BLaER1 treated with 17β-estradiol and CSF1 and Interleukin-3, amounts not matched to agents 10 nM and 100 nM (cell line): ENCODE data around the gene RGS1.
A peak's percentile ranks its signal among the peaks of the same experiment; 100 is the strongest.

ENCODE experiments used
- H3K27ac ChIP-seq, 11 experiments: shearing (Covaris generic); formaldehyde crosslinking; 2 replicates each; pipeline ENCODE4 v1.8.1; 2022
- H3K27me3 ChIP-seq, 11 experiments: shearing (Covaris generic); formaldehyde crosslinking; 2 replicates each; pipeline ENCODE4 v1.8.1; 2022
- H3K36me3 ChIP-seq, 11 experiments: shearing (Covaris generic); formaldehyde crosslinking; 2 replicates each; pipeline ENCODE4 v1.8.1; 2022
- H3K4me1 ChIP-seq, 10 experiments: shearing (Covaris generic); formaldehyde crosslinking; 2 replicates each; pipeline ENCODE4 v1.8.1; 2022
- H3K4me2 ChIP-seq, 11 experiments: shearing (Covaris generic); formaldehyde crosslinking; 2 replicates each; pipeline ENCODE4 v1.8.1; 2022
- H3K4me3 ChIP-seq, 10 experiments: shearing (Covaris generic); formaldehyde crosslinking; 2 replicates each; pipeline ENCODE4 v1.8.1; 2022
- H3K9ac ChIP-seq, 11 experiments: shearing (Covaris generic); formaldehyde crosslinking; 2 replicates each; pipeline ENCODE4 v1.8.1; 2022
- H3K9me3 ChIP-seq, 11 experiments: shearing (Covaris generic); formaldehyde crosslinking; replicated peaks in 1 of 11; 2 replicates each; pipeline ENCODE4 v1.8.1; 2022
- H4K20me1 ChIP-seq, 11 experiments: shearing (Covaris generic); formaldehyde crosslinking; 2 replicates each; pipeline ENCODE4 v1.8.1; 2022
- Cebpa-rat ChIP-seq, 11 experiments: shearing (Covaris generic); IDR thresholded peaks; 2 replicates each; pipeline ENCODE4 v1.8.1; 2022

Gene RGS1

DNA sequence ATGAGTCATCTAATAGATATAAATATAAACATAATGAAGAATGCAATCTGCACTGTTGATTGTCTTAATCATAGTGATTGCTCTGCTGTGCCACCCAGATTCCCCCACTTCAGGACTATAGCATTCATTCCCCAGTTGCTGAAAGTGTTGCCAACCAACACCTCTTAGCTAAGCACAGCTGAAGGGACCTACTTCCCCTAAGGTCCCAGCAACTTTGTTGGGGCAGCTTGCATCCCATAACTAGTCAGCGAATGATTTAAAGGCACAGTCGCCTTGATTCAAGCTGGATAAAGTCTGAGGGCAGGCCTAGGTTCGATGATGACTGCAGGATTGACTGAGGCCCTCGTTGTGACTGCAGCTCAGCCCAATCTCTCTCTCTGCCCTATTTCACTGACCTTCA is 14.3 kb upstream of the RGS1 start:
- H3K4me1 ChIP-seq, result peaks cover 0 to 14% (median 6%) of the 10 kb centered on the region in 10 experiments; a peak in 6 of 20 replicates
- no peaks in the 10 kb centered on the region for H3K27me3 ChIP-seq
- no peaks in the 10 kb centered on the region for H3K36me3 ChIP-seq
- H3K4me2 ChIP-seq, result no peak overlapping the region
- no peaks in the 10 kb centered on the region for H3K9me3 ChIP-seq
- H3K9ac ChIP-seq, result no peak overlapping the region
- no peak overlapping the region for H3K4me3 ChIP-seq
- no peaks in the 10 kb centered on the region for H4K20me1 ChIP-seq
- TF ChIP-seq Cebpa-rat (IDR thresholded peaks at IDR 0.05), result no peak
- H3K27ac ChIP-seq, result no peak overlapping the region

DNA sequence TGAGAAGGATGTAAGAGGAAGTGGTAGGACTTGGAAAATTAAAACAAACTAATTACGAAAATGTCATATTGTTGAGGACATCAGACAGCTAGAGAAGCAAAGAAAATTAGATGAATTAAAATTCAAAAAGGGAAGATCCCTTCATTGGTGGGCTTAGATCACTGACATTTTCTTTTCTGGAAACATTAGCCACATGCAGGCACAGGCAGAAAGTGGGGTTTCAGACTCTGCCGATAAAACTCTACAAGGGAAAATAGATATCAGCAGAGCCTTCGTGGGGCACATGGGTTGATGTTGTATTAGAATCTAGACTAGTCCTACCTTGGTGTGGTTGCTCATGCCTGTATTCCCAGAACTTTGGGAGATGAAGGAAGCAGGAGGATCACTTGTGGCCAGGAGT is 12.4 kb upstream of the RGS1 start:
- H3K4me1 ChIP-seq, result peaks cover 0 to 22% (median 6%) of the 10 kb centered on the region in 10 experiments; a peak in 6 of 20 replicates

DNA sequence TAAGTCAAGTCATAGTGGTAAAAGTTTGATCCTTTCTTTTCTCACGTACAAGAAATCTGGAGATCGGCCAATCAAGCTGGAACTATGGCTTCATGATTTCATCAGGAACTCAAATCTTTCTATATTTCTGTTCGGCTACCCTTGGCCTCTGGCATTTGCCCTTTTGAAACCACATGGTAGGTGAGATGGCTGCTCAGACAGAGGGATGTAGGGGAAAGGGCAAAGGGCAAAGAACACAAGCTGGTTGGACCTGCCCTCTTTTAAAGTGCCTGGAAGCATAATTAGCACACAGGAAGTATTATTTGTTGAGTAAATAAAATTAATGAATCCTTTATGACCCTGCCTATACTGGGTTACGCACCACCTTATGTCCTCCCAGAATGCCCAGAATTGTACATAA is 11.5 kb upstream of the RGS1 start:
- Histone ChIP-seq H3K4me1 (peaks cover 0 to 22% (median 5%) of the 10 kb centered on the region in 10 experiments; a peak in 6 of 20 replicates), H3K4me3 (no peak overlapping the region), H3K4me2 (no peak overlapping the region), H3K27ac (no peak overlapping the region), H4K20me1 (no peaks in the 10 kb centered on the region), H3K36me3 (no peaks in the 10 kb centered on the region), H3K27me3 (no peaks in the 10 kb centered on the region), H3K9ac (no peak overlapping the region), H3K9me3 (peaks cover 0 to 1% (median 0%) of the 10 kb centered on the region in 11 experiments; a peak in 1 of 22 replicates)
- TF ChIP-seq Cebpa-rat (IDR thresholded peaks at IDR 0.05), result no peak

More for the DNA sequence above, 12.4 kb upstream of the RGS1 start:
- Histone ChIP-seq H3K27me3 (no peaks in the 10 kb centered on the region), H3K4me3 (no peak overlapping the region), H3K9me3 (no peaks in the 10 kb centered on the region), H3K9ac (no peak overlapping the region), H3K36me3 (no peaks in the 10 kb centered on the region), H3K27ac (no peak overlapping the region), H3K4me2 (no peak overlapping the region), H4K20me1 (no peaks in the 10 kb centered on the region)
- no peak for TF ChIP-seq Cebpa-rat (IDR thresholded peaks at IDR 0.05)

DNA sequence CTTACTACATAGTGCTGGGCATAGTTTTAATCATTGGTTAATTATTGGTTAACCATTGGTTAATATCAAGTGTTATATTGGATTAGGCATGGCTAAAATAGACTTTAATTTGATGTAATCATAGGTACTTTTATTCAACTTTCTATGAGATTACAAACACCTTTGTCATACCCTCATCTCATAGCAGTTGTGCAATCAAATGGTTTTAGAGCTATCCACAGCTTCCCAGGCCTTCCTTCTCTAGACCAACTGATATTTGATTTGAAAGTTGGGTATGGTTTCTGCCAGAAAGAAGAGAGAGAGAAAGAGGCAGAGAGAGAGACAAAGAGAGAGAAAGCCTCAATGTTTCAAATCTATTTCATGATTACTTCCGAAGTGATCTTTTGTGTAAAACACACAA is 9.6 kb upstream of the RGS1 start:
- peaks cover 0 to 22% (median 2%) of the 10 kb centered on the region in 10 experiments; a peak in 5 of 20 replicates for H3K4me1 ChIP-seq
- H3K27ac ChIP-seq, result no peak overlapping the region
- H3K36me3 ChIP-seq, result no peaks in the 10 kb centered on the region
- no peak overlapping the region for H3K9ac ChIP-seq
- no peaks in the 10 kb centered on the region for H4K20me1 ChIP-seq
- H3K4me3 ChIP-seq, result no peak overlapping the region
- TF ChIP-seq Cebpa-rat (IDR thresholded peaks at IDR 0.05), result no peak
- H3K9me3 ChIP-seq, result peaks cover 4 to 17% (median 11%) of the 10 kb centered on the region in 11 experiments; a peak in 16 of 22 replicates
- no peaks in the 10 kb centered on the region for H3K27me3 ChIP-seq
- peak overlapping the region in 4 of 11 experiments; percentile 1 to 36 (median 25); a peak in 3 of 22 replicates for H3K4me2 ChIP-seq

DNA sequence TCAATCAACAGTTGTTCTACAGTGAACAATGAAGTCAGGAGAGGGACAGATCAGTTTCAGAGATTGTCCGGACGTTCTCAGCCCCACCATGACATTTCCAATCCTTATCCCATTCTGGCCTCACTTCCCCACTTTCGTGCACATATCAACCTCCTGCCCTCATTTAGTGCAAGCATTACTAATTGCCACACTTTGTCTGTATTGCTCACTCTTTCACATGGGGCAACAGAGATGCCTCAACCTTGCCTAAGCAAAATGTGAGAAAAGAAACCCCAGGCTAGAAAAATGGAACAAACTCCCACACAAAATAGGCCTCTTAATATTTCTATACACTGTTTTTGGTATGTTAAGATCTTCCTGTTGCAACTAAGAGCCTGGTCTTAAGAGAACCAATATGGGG is 8.9 kb upstream of the RGS1 start:
- H3K4me1 ChIP-seq, result peaks cover 0 to 22% (median 2%) of the 10 kb centered on the region in 10 experiments; a peak in 5 of 20 replicates
- H3K4me3 ChIP-seq, result no peak overlapping the region
- H4K20me1 ChIP-seq, result no peaks in the 10 kb centered on the region
- H3K4me2 ChIP-seq, result peak overlapping the region in 1 of 11 experiments; percentile 35; a peak in 1 of 22 replicates
- H3K36me3 ChIP-seq, result no peaks in the 10 kb centered on the region
- no peak overlapping the region for H3K9ac ChIP-seq
- TF ChIP-seq Cebpa-rat (IDR thresholded peaks at IDR 0.05), result no peak
- H3K9me3 ChIP-seq, result peaks cover 4 to 17% (median 11%) of the 10 kb centered on the region in 11 experiments; a peak in 16 of 22 replicates
- H3K27ac ChIP-seq, result no peak overlapping the region
- H3K27me3 ChIP-seq, result no peaks in the 10 kb centered on the region

DNA sequence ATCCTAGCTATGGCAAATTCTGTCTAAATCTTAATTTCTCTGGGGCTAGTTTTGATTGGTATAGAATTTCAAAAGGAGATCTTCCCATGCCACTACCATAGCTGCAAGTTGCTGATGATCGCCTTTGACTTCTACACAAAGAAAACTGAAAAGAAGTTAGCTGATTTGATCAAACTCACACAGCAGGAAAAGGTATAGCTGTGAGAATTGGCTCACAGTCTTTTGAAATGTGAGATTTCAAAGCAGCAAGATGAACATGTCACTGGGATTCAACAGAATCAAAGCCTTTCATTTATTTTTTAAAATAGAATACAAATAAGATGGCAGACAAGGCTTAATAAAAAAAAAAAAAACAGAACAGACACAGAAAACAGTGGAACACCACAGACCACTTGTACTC is 7.5 kb upstream of the RGS1 start:
- H3K36me3 ChIP-seq, result no peaks in the 10 kb centered on the region
- H3K9ac ChIP-seq, result no peak overlapping the region
- H3K4me1 ChIP-seq, result peaks cover 0 to 22% (median 2%) of the 10 kb centered on the region in 10 experiments; a peak in 5 of 20 replicates

DNA sequence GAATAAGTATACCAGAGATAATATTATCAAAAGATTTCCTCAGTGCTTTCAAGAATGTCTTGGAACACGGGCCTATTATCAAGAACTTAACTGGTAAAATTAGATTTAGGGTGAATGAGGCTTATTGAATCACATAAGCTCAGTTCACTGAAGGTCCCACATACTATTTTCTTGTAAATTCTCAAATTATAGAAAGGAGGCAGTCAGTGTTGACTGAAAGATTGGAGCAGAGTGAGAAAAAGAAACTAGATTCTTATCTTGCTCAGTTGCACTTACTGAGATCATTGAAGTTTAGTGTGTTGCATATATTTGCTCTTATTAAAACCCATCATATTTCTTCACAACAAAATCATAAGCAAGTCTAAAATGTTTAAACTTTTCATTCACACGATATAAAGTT is 3.9 kb upstream of the RGS1 start:
- H3K9me3 ChIP-seq, result peaks cover 4 to 17% (median 11%) of the 10 kb centered on the region in 11 experiments; a peak in 16 of 22 replicates
- no peaks in the 10 kb centered on the region for H3K36me3 ChIP-seq
- no peak overlapping the region for H3K27ac ChIP-seq
- peaks cover 5 to 39% (median 16%) of the 10 kb centered on the region in 10 experiments; a peak in 19 of 20 replicates for H3K4me1 ChIP-seq
- no peak for TF ChIP-seq Cebpa-rat (IDR thresholded peaks at IDR 0.05)
- no peak overlapping the region for H3K4me3 ChIP-seq
- H3K4me2 ChIP-seq, result no peak overlapping the region
- H3K9ac ChIP-seq, result no peak overlapping the region
- H3K27me3 ChIP-seq, result no peaks in the 10 kb centered on the region
- H4K20me1 ChIP-seq, result no peaks in the 10 kb centered on the region

More for the DNA sequence above, 7.5 kb upstream of the RGS1 start:
- H3K27ac ChIP-seq, result no peak overlapping the region
- no peak for TF ChIP-seq Cebpa-rat (IDR thresholded peaks at IDR 0.05)
- no peaks in the 10 kb centered on the region for H3K27me3 ChIP-seq
- H4K20me1 ChIP-seq, result no peaks in the 10 kb centered on the region
- H3K9me3 ChIP-seq, result peaks cover 4 to 17% (median 11%) of the 10 kb centered on the region in 11 experiments; a peak in 16 of 22 replicates
- no peak overlapping the region for H3K4me3 ChIP-seq
- no peak overlapping the region for H3K4me2 ChIP-seq

DNA sequence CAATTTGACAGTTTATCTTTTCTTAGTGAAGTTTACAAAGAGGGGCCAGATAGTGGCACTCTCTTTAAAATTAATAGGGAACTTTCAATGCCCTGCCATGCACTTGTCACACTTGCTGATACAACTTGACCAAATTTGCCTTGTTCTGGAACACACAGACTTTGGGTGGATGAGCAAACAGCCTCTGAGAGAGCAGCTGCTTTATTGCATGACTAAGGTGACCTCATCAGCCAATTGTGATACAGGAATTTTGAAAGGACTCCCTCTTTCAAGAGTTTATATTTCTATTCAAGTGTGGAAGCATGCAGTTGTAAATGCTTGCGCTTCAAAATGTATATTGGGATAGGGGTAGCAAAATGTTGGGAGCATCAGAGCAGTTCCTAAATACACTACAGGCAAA is 2.1 kb upstream of the RGS1 start:
- Histone ChIP-seq H3K4me3 (no peak overlapping the region), H3K9me3 (peaks cover 4 to 17% (median 11%) of the 10 kb centered on the region in 11 experiments; a peak in 16 of 22 replicates), H3K4me2 (peak overlapping the region in 1 of 11 experiments; percentile 5; a peak in 1 of 22 replicates), H3K27ac (no peak overlapping the region), H4K20me1 (no peaks in the 10 kb centered on the region), H3K36me3 (no peaks in the 10 kb centered on the region), H3K4me1 (peaks cover 5 to 30% (median 17%) of the 10 kb centered on the region in 10 experiments; a peak in 19 of 20 replicates), H3K27me3 (no peaks in the 10 kb centered on the region), H3K9ac (no peak overlapping the region)
- no peak for TF ChIP-seq Cebpa-rat (IDR thresholded peaks at IDR 0.05)

DNA sequence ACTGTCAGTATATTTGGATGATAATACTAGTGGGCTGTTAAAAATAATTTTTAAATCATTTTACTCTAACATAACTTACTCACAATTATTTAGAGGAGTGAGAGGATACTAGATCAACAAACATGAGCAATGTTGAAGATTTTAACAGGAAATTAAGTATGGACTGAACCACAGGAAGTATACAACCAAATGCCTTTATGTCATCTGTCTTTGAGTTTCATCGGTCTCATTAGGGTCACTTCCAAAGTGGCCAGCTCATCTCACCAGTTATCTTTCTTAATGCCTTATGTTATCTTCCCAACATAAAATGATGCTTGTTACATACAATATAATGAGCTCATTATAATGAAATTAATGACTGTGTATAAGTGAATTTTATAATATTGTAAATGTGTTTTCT is 1.5 kb upstream of the RGS1 start:
- H3K9me3 ChIP-seq, result peaks cover 4 to 16% (median 11%) of the 10 kb centered on the region in 11 experiments; a peak in 16 of 22 replicates
- H3K27ac ChIP-seq, result 0 out of 22 replicates have a peak overlapping the region, but pooled peaks of 1 of the 11 experiments have one; percentile 19
- peaks cover 5 to 32% (median 17%) of the 10 kb centered on the region in 10 experiments; a peak in 19 of 20 replicates for H3K4me1 ChIP-seq
- no peaks in the 10 kb centered on the region for H3K36me3 ChIP-seq
- H3K27me3 ChIP-seq, result no peaks in the 10 kb centered on the region
- no peak for TF ChIP-seq Cebpa-rat (IDR thresholded peaks at IDR 0.05)
- no peak overlapping the region for H3K9ac ChIP-seq
- H4K20me1 ChIP-seq, result no peaks in the 10 kb centered on the region
- H3K4me3 ChIP-seq, result no peak overlapping the region
- H3K4me2 ChIP-seq, result peak overlapping the region in 2 of 11 experiments; percentile 6 to 23; a peak in 4 of 22 replicates
